ENCODE measurements around the gene SPECC1. TPM values are rescaled to one million over a fixed set of nuclear protein-coding genes. Genes with fewer than 3 reads are reported as not detected.

The SPECC1 gene
- total RNA-seq, 1 donor from 2014 or later: 7.5 TPM

DNA sequence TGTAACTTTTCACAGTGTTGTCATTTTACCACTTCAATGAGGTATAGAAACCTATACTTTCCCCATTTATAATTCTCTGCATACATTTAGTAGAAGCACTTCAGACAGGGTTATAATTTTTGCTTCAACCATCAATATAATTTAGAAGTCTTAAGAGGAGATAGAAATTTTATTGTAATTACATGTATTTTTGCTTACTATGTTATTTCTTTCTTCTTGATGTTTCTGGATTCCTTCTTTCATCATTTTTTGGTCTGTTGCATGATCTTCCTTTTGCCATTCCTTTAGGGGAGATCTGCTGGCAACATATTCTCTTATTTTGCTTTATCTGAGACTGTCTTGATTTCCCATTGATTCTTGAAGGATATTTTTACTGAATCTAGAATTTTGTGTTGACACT is 31.1 kb downstream of the SPECC1 start:
- POLR2A ChIA-PET: no interaction called here
- Mint-ChIP-seq H3K9me3 (no peaks in the 10 kb centered on the region), H3K27me3 (peaks cover 4% of the 10 kb centered on the region), H3K36me3 (ENCODE audit: low read depth) (no peaks in the 10 kb centered on the region), H3K27ac (no peak overlapping the region), H3K4me3 (no peak overlapping the region), H3K4me1 (no peaks in the 10 kb centered on the region)
- DNase-seq (no peak), ATAC-seq (ENCODE audit: low read depth) (no peak)
- CTCF ChIA-PET: no interaction called here
- TF ChIP-seq, protein P1, sequence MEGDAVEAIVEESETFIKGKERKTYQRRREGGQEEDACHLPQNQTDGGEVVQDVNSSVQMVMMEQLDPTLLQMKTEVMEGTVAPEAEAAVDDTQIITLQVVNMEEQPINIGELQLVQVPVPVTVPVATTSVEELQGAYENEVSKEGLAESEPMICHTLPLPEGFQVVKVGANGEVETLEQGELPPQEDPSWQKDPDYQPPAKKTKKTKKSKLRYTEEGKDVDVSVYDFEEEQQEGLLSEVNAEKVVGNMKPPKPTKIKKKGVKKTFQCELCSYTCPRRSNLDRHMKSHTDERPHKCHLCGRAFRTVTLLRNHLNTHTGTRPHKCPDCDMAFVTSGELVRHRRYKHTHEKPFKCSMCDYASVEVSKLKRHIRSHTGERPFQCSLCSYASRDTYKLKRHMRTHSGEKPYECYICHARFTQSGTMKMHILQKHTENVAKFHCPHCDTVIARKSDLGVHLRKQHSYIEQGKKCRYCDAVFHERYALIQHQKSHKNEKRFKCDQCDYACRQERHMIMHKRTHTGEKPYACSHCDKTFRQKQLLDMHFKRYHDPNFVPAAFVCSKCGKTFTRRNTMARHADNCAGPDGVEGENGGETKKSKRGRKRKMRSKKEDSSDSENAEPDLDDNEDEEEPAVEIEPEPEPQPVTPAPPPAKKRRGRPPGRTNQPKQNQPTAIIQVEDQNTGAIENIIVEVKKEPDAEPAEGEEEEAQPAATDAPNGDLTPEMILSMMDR (IDR thresholded peaks at IDR 0.05): no peak
- intact Hi-C loops (cut with micrococcal nuclease): no loop called here

DNA sequence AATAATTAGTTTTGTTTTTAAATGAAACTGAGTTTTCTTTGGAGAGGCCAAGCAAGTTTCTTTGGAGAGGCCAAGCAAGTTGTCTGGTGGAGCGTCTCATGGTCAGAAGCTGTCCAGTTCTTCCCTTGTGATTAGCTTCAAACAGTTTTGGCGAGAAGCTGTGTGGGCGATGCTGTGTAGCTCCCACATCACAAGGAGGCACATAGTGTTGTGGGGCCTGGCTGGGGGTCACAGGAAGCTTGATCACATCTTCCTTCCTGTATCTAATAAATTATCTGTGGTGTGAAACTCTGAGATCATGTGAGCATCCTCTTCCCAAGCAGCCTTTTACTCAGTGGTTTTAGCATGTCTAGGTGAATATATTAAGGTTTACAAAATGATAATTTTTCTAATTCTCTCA is 33.9 kb downstream of the SPECC1 start:
- Mint-ChIP-seq H3K4me3 (no peak overlapping the region), H3K27ac (no peak overlapping the region), H3K4me1 (no peaks in the 10 kb centered on the region), H3K9me3 (no peaks in the 10 kb centered on the region), H3K27me3 (peaks cover 9% of the 10 kb centered on the region), H3K36me3 (ENCODE audit: low read depth) (no peaks in the 10 kb centered on the region)
- TF ChIP-seq, protein P1 (IDR thresholded peaks at IDR 0.05): no peak
- POLR2A ChIA-PET: no interaction called here
- no peak for DNase-seq
- ATAC-seq (ENCODE audit: low read depth): no peak
- CTCF ChIA-PET: no interaction called here
- intact Hi-C loops (cut with micrococcal nuclease): no loop called here

DNA sequence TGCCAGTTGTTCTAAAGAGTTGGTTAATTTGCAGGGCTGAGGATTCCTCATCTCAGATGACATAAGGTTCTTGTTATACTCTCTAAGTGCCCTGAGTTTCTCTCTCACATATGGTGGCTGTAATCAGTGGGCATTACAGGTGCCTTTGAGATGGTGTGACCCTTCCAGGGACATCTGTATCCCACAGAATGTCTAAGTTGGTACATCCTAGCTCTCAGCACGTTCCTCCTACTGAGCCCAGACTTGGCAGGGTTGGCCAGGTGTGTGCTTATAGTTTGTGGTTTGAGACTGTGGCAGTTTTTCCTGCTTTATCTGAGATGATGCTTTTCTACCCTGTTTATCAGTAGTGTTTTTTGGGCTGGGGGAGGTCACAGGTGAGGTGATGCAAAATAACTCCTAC is 36.3 kb downstream of the SPECC1 start:
- CTCF ChIA-PET: no interaction called here
- TF ChIP-seq, protein P1 (IDR thresholded peaks at IDR 0.05): no peak
- H3K9me3 Mint-ChIP-seq: no peaks in the 10 kb centered on the region
- intact Hi-C loops (cut with micrococcal nuclease): no loop called here
- H3K27ac Mint-ChIP-seq: no peak overlapping the region
- H3K4me3 Mint-ChIP-seq: no peak overlapping the region
- DNase-seq (no peak), ATAC-seq (ENCODE audit: low read depth) (no peak)
- no peaks in the 10 kb centered on the region for H3K4me1 Mint-ChIP-seq
- H3K36me3 Mint-ChIP-seq (ENCODE audit: low read depth): no peaks in the 10 kb centered on the region
- peaks cover 10% of the 10 kb centered on the region for H3K27me3 Mint-ChIP-seq
- POLR2A ChIA-PET: interaction anchor here (0.5 kb wide), 1 partner anchor 1188 kb away, joined by 3 read pairs; the partner anchor contains the start of gene PRPSAP2

DNA sequence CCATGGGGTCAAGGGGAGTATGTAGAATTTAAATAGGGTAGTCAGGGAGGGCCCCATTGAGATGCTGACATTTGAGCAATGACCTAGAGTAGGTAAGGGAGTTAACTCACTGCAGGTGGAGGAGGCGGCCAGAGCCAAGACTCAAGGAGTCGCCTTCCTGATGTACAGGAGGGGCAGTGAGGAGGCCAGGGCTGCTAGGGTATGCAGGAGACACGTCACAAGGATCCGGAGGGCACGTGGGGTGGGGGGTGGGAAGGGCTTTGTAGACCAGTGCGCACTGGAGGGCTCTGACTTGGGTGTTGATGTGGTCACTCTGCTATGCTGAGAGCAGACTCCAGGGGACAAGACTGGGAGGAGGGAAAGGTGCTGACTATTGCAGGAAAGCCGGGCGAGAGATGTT is 37.5 kb downstream of the SPECC1 start:
- H3K4me3 Mint-ChIP-seq: no peak overlapping the region
- intact Hi-C loops (cut with micrococcal nuclease): no loop called here
- no peaks in the 10 kb centered on the region for H3K4me1 Mint-ChIP-seq
- DNase-seq (no peak), ATAC-seq (ENCODE audit: low read depth) (no peak)
- H3K27me3 Mint-ChIP-seq: peaks cover 18% of the 10 kb centered on the region
- H3K9me3 Mint-ChIP-seq: no peaks in the 10 kb centered on the region
- POLR2A ChIA-PET: no interaction called here
- no peak overlapping the region for H3K27ac Mint-ChIP-seq
- H3K36me3 Mint-ChIP-seq (ENCODE audit: low read depth): no peaks in the 10 kb centered on the region
- CTCF ChIA-PET: no interaction called here
- TF ChIP-seq, protein P1 (IDR thresholded peaks at IDR 0.05): no peak

DNA sequence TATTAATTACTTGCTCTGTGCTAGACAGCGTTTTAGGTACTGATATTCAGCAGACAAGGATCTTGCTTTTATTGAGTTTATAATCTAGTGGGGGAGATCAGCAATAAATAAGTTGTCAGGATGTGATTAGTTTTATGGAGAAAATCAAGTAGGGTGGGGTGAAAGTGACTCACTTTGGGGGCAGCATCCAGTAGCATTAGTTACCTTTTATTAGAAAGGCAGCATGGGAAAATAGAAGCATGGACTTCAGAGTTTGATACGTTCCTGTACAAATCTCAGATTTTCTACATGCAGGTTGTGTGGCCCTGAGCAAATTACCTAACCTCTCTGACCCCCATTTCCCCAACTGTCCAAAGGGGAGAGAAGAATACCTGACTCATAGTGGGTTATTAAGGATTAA is 42.5 kb downstream of the SPECC1 start:
- intact Hi-C loops (cut with micrococcal nuclease): no loop called here
- ATAC-seq (ENCODE audit: low read depth): no peak
- no peaks in the 10 kb centered on the region for H3K4me1 Mint-ChIP-seq
- no peaks in the 10 kb centered on the region for H3K36me3 Mint-ChIP-seq (ENCODE audit: low read depth)
- no peaks in the 10 kb centered on the region for H3K9me3 Mint-ChIP-seq
- H3K4me3 Mint-ChIP-seq: no peak overlapping the region
- peaks cover 22% of the 10 kb centered on the region for H3K27me3 Mint-ChIP-seq
- no peak overlapping the region for H3K27ac Mint-ChIP-seq
- POLR2A ChIA-PET: no interaction called here
- TF ChIP-seq, protein P1 (IDR thresholded peaks at IDR 0.05): no peak
- no peak for DNase-seq
- CTCF ChIA-PET: no interaction called here

Measured in activated B cell treated with CpG ODN at 0.5 μM for 24 hours (primary cell).